ENCODE results near the gene EXOC6B.

EXOC6B gene

GRCh38 chr2:72825257-72826155 lies at the start of gene EXOC6B:
EXOC6B (minus strand) TSS chr2:72826033.
- no peak for FAIRE-seq

- FAIRE-seq, result no peak
Observed at GRCh38 chr2:72871880-72872279, 46.0 kb upstream of the EXOC6B start.

GRCh38 chr2:72871060-72871459 lies 45.2 kb upstream of the EXOC6B start:
- FAIRE-seq, result no peak

GRCh38 chr2:72864500-72864899 lies 38.7 kb upstream of the EXOC6B start:
- FAIRE-seq, result no peak

GRCh38 chr2:72863046-72863445 lies 37.2 kb upstream of the EXOC6B start:
- FAIRE-seq, result no peak

- peak; percentile 30 for FAIRE-seq
Observed at GRCh38 chr2:72862239-72862988, 36.6 kb upstream of the EXOC6B start.

GRCh38 chr2:72859831-72860262 lies 34.0 kb upstream of the EXOC6B start:
- peak; percentile 81 for FAIRE-seq

GRCh38 chr2:72851333-72851732 lies 25.5 kb upstream of the EXOC6B start:
- FAIRE-seq, result no peak

GRCh38 chr2:72849138-72849462 lies 23.3 kb upstream of the EXOC6B start:
- FAIRE-seq, result no peak

GRCh38 chr2:72848436-72849137 lies 22.8 kb upstream of the EXOC6B start:
- no peak for FAIRE-seq

- no peak for FAIRE-seq
Observed at GRCh38 chr2:72847534-72848315, 21.9 kb upstream of the EXOC6B start.

- FAIRE-seq, result no peak
Observed at GRCh38 chr2:72846171-72847095, 20.6 kb upstream of the EXOC6B start.

GRCh38 chr2:72843301-72843700 lies 17.5 kb upstream of the EXOC6B start:
- FAIRE-seq, result no peak

- FAIRE-seq, result no peak
Observed at GRCh38 chr2:72841462-72842125, 15.8 kb upstream of the EXOC6B start.

GRCh38 chr2:72840066-72840465 lies 14.2 kb upstream of the EXOC6B start:
- no peak for FAIRE-seq

GRCh38 chr2:72837171-72837570 lies 11.3 kb upstream of the EXOC6B start:
- FAIRE-seq, result no peak

- FAIRE-seq, result no peak
Observed at GRCh38 chr2:72835403-72835802, 9.6 kb upstream of the EXOC6B start.

GRCh38 chr2:72834596-72834995 lies 8.8 kb upstream of the EXOC6B start:
- no peak for FAIRE-seq

GRCh38 chr2:72833084-72833714 lies 7.4 kb upstream of the EXOC6B start:
- no peak for FAIRE-seq

- no peak for FAIRE-seq
Observed at GRCh38 chr2:72830273-72830672, 4.4 kb upstream of the EXOC6B start.

Data from islet of Langerhans (tissue), 1 donor.